K562 (cell line): ENCODE measurements around the gene NFAM1. TPM values are rescaled to one million over a fixed set of nuclear protein-coding genes. Genes with fewer than 3 reads are reported as not detected.

ENCODE experiments used
- ATAC-seq: fragments of 200-7000 bp; cut with Tn5 transposase; 3 replicates; pipeline ENCODE4 v1.9.1; 2020; ENCODE audit warnings: moderate library complexity
- BruUV-seq: library from RNA; stranded (reverse); fragments of 400-500 nt; replicated peaks from 2 replicates; lab custom pipeline; 2021; lab: Mats Ljungman, UMichigan
- CTCF ChIA-PET: fragments of 300-600 bp; formaldehyde crosslinking; extraction: SDS; loops from one replicate; lab custom pipeline; 2021; ENCODE audit warnings: low intra/inter-chr PET ratio; lab: Yijun Ruan, JAX
- POLR2A ChIA-PET: fragments of 300-600, 350-650 bp; sonication (Branson Sonifier 250); formaldehyde crosslinking; extraction: SDS; loops from one replicate; lab custom pipeline; 2021; ENCODE audit warnings: antibody characterized with exemption, inconsistent platforms; lab: Yijun Ruan, JAX
- DNase-seq, 4 experiments: peaks; one replicate each; pipeline versions ENCODE4 v3.0.0 to v3.0.0-alpha.2; 2011 to 2018; ENCODE audit warnings: low spot score in 3 of 4, mixed read lengths in 3 of 4; ENCODE audit errors: extremely low read depth in 1 of 4
- FAIRE-seq: peaks from 2 replicates; lab custom pipeline; 2011; peaks lifted over from hg19 to GRCh38; lab: Jason Lieb, UNC
- H2AFZ ChIP-seq: 2 replicates; pipeline ENCODE4 v1.6.0; 2011; ENCODE audit warnings: low read depth, low read length, control low read depth, inconsistent platforms
- H3K27ac ChIP-seq: fragments of 200-600 bp; 3 replicates; pipeline ENCODE4 v1.8.0; 2011; ENCODE audit warnings: low read depth, mild to moderate bottlenecking, control low read depth, inconsistent platforms, low read length, moderate library complexity, mixed read lengths; ENCODE audit errors: extremely low read depth
- H3K27me3 ChIP-seq, 2 experiments: fragments of 300-600 bp in 1 of 2; 2 replicates in 1 of 2; 3 replicates in 1 of 2; pipeline versions ENCODE4 v1.6.0 to v1.8.0; 2011; ENCODE audit warnings: inconsistent platforms in 2 of 2, low read length in 2 of 2, mild to moderate bottlenecking in 1 of 2, mixed read lengths in 1 of 2, moderate library complexity in 1 of 2; ENCODE audit not compliant: control insufficient read depth in 2 of 2, insufficient read depth in 2 of 2
- H3K36me3 ChIP-seq: fragments of 300-600 bp; 3 replicates; pipeline ENCODE4 v1.8.0; 2011; ENCODE audit warnings: mild to moderate bottlenecking, low read length, inconsistent platforms; ENCODE audit not compliant: control insufficient read depth, insufficient read depth
- H3K4me1 ChIP-seq, 2 experiments: fragments of 200-600 bp in 1 of 2; replicated peaks in 1 of 2; 2 replicates in 1 of 2; 3 replicates in 1 of 2; pipeline versions ENCODE4 v1.5.1 to v1.8.0; 2011; ENCODE audit warnings: inconsistent platforms in 2 of 2, low read length in 2 of 2, mild to moderate bottlenecking in 1 of 2, mixed read lengths in 1 of 2, moderate library complexity in 1 of 2; ENCODE audit not compliant: control insufficient read depth in 2 of 2, insufficient read depth in 2 of 2
- H3K4me2 ChIP-seq: 2 replicates; pipeline ENCODE4 v1.6.1; 2011; ENCODE audit warnings: low read length, control low read depth, inconsistent platforms, mixed read lengths; ENCODE audit not compliant: insufficient read depth
- H3K4me3 ChIP-seq: fragments of 200-600 bp; sonication (generic), shearing (Covaris generic); 2 replicates; pipeline ENCODE4 v1.5.1; 2016; ENCODE audit warnings: control low read depth, inconsistent platforms
- H3K79me2 ChIP-seq: fragments of 200-600 bp; 3 replicates; pipeline ENCODE4 v1.8.0; 2011; ENCODE audit warnings: low read length, inconsistent platforms; ENCODE audit not compliant: control insufficient read depth, insufficient read depth
- H3K9ac ChIP-seq, 2 experiments: 2 replicates each; pipeline versions ENCODE4 v1.6.0 to v1.6.1; 2011; ENCODE audit warnings: low read depth in 2 of 2, low read length in 2 of 2, control low read depth in 1 of 2, inconsistent platforms in 1 of 2, mild to moderate bottlenecking in 1 of 2, mixed read lengths in 1 of 2; ENCODE audit not compliant: insufficient read depth in 1 of 2
- H3K9me1 ChIP-seq: one replicate; pipeline ENCODE4 v1.6.0; 2011; ENCODE audit warnings: inconsistent platforms, mild to moderate bottlenecking, low read length, moderate library complexity; ENCODE audit not compliant: control insufficient read depth, insufficient read depth
- H3K9me3 ChIP-seq: replicated peaks from 2 replicates; pipeline ENCODE4 v1.5.1; 2011; ENCODE audit warnings: low read depth, low read length, inconsistent platforms; ENCODE audit not compliant: control insufficient read depth, insufficient read depth
- H4K20me1 ChIP-seq: replicated peaks from 2 replicates; pipeline ENCODE4 v1.6.1; 2011; ENCODE audit warnings: low read length, inconsistent platforms, mixed read lengths; ENCODE audit not compliant: control insufficient read depth, insufficient read depth
- PHF8 ChIP-seq: fragments of 200-600 bp; sonication (generic); IDR thresholded peaks from 2 replicates; pipeline ENCODE4 v1.6.1; 2012; ENCODE audit warnings: mixed run types, mild to moderate bottlenecking, inconsistent platforms, low read length, moderate library complexity, borderline replicate concordance
- ZNF436 ChIP-seq: fragments of 250-450, 450-650 bp; sonication (Bioruptor Pico); formaldehyde crosslinking; IDR thresholded peaks from 2 replicates; pipeline ENCODE4 v1.7.0; 2020; ENCODE audit warnings: mild to moderate bottlenecking
- WGBS: fragments of 100-300 bp; shearing (Covaris generic); methylation state at CpG from one replicate; pipeline ENCODE4 v1.1.6; 2016; ENCODE audit warnings: low coverage, mixed read lengths; ENCODE audit not compliant: insufficient coverage; ENCODE audit errors: missing lambda C conversion rate; 5-methylcytosine and 5-hydroxymethylcytosine counted together
- in situ Hi-C: fragments of 300-500 bp; cut with MboI; formaldehyde crosslinking; loops from 4 replicates; pipeline ENCODE4 v1.15.0; 2018; ENCODE audit warnings: inconsistent platforms, mixed read lengths
- intact Hi-C: fragments of 100-400 bp; cut with micrococcal nuclease; formaldehyde crosslinking; loops from 2 replicates; pipeline ENCODE4 v1.14.2; 2022
- polyA plus RNA-seq, 8 experiments: library from polyadenylated mRNA; depleted of rRNA in 4 of 8; stranded (reverse) in 5 of 8; unstranded in 3 of 8; fragments of >200 nt; fragmentation: Nextera tagmentation in 2 of 8; fragmentation: Illumina TruSeq in 1 of 8; extraction: Ambion mirVana in 2 of 8; extraction: Trizol in 1 of 8; gene quantifications; 2 replicates each; pipeline versions ENCODE4 v1.2.1 to v1.2.3, GENCODE V29; 2011 to 2014; ENCODE audit warnings: inconsistent platforms in 1 of 8, missing spikeins in 1 of 8
- total RNA-seq, 7 experiments: library from RNA; depleted of rRNA in 6 of 7; stranded (reverse); fragments of >200 nt in 6 of 7; fragmentation: Illumina TruSeq in 2 of 7; extraction: Trizol in 2 of 7; gene quantifications; 2 replicates each; pipeline versions ENCODE4 v1.2.1 to v1.2.3, GENCODE V29; 2011 to 2021; ENCODE audit warnings: low replicate concordance in 1 of 7
- TF ChIP-seq, protein P1 (sequence below): fragments of 200-800 bp; sonication (Bioruptor generic); IDR thresholded peaks from 2 replicates; pipeline ENCODE4 v1.6.1; 2017; ENCODE audit warnings: missing genetic modification characterization, missing compliant biosample characterization

NFAM1 gene
- total and polyA plus RNA-seq, 9 of the 15 experiments (the other 6 are each of a cell fraction or from before 2014, with no cell fraction given): 0.01 to 0.18 (median 0.03) TPM; not detected in 5

DNA sequence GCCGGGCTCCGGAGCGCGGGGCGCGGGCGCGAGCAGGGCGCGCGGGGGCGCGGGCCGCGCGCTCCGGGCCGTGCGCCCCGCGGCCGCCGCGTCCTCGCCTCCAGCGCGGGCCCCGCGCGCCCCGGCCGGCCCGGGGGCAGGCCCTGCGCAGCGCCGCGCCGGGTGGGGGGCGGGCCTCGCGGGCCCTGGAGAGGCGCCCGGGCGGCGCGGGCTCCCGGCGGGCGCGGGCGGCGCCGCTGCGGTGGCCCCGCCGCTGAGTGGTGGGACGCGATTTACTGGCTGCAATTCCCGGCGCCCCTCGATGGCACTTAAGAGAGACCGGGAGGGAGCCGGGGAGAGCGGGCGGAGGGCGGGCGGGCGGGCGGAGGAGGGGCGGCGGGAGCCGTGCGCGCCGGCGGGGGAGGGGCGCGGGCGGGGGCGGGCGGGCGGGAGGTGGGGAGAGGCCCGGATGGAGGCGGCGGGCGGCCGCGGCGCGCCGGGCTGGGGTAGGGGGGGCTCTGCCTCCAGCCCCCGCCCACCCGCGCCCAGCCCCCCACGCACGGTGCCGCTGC, 88.6 kb downstream of the NFAM1 start:
- no peaks in the 10 kb centered on the region for H3K79me2 ChIP-seq
- POLR2A ChIA-PET: interaction anchor here (0.6 kb wide), 1 partner anchor 113 kb away, joined by 4 read pairs; no protein-coding TSS in a partner anchor
- ATAC-seq: peak; percentile 72
- 0 out of 2 replicates have a peak, but pooled peaks cover 4% of the 10 kb centered on the region for H4K20me1 ChIP-seq
- H3K9ac ChIP-seq: no peak overlapping the region; a peak in 1 of 4 replicates
- in situ Hi-C loops (no loop called here), intact Hi-C loops (no loop called here)
- no peaks in the 10 kb centered on the region; a peak in 1 of 5 replicates for H3K27me3 ChIP-seq
- CTCF ChIA-PET: no interaction called here
- H3K9me1 ChIP-seq: no peaks in the 10 kb centered on the region
- FAIRE-seq: no peak
- H3K4me1 ChIP-seq: peaks cover 0 to 27% of the 10 kb centered on the region in 2 experiments; a peak in 2 of 5 replicates
- no peaks in the 10 kb centered on the region for H3K36me3 ChIP-seq
- no peak overlapping the region for H2AFZ ChIP-seq
- no peak overlapping the region for H3K4me2 ChIP-seq
- DNase-seq: peak; percentile 19 to 84 (median 74)
- no peak overlapping the region for H3K4me3 ChIP-seq
- TF ChIP-seq, protein P1, sequence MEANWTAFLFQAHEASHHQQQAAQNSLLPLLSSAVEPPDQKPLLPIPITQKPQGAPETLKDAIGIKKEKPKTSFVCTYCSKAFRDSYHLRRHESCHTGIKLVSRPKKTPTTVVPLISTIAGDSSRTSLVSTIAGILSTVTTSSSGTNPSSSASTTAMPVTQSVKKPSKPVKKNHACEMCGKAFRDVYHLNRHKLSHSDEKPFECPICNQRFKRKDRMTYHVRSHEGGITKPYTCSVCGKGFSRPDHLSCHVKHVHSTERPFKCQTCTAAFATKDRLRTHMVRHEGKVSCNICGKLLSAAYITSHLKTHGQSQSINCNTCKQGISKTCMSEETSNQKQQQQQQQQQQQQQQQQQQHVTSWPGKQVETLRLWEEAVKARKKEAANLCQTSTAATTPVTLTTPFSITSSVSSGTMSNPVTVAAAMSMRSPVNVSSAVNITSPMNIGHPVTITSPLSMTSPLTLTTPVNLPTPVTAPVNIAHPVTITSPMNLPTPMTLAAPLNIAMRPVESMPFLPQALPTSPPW (CRISPR knock-in tag): peak; percentile 62
- TF ChIP-seq ZNF436 (CRISPR knock-in tag): no peak
- peak; percentile 31; the same call in 1 of the 2 replicates for TF ChIP-seq PHF8
- H3K27ac ChIP-seq: no peak overlapping the region
- no peaks in the 10 kb centered on the region for H3K9me3 ChIP-seq
- BruUV-seq: no TSS peak
- WGBS: no CpG with 5 or more reads among the region's 97 CpGs
